Aorta (tissue), 5 donors: ENCODE measurements around the gene RPL37A. TPM values are rescaled to one million over a fixed set of nuclear protein-coding genes. Genes with fewer than 3 reads are reported as not detected.
"Not testable (repeated sequence)": the region's sequence is repeated elsewhere in the genome, so short reads cannot be mapped to it uniquely, and the experiment has no call there.

ENCODE experiments used
- ATAC-seq: fragments of 200-7000 bp; cut with Tn5 transposase; one replicate; pipeline ENCODE4 v1.9.1; 2022; ENCODE audit warnings: moderate library complexity; ENCODE audit not compliant: low FRiP score
- DNase-seq, 2 donors: peaks; one replicate each; pipeline ENCODE4 v3.0.0-alpha.2; 2020
- H3K27ac ChIP-seq, 2 donors: one replicate each; pipeline ENCODE4 v1.5.1; 2013; ENCODE audit warnings: low read length in 2 of 2, mild to moderate bottlenecking in 2 of 2, moderate library complexity in 2 of 2, control low read depth in 1 of 2, inconsistent platforms in 1 of 2, low read depth in 1 of 2
- H3K27me3 ChIP-seq, 2 donors: one replicate each; pipeline ENCODE4 v1.6.1; 2013; ENCODE audit warnings: control low read depth in 1 of 2, low read length in 1 of 2, mild to moderate bottlenecking in 1 of 2, moderate library complexity in 1 of 2; ENCODE audit not compliant: insufficient read depth in 2 of 2, control insufficient read depth in 1 of 2
- H3K36me3 ChIP-seq, 2 donors: one replicate each; pipeline ENCODE4 v1.6.1; 2013; ENCODE audit warnings: control low read depth in 1 of 2, low read length in 1 of 2, mild to moderate bottlenecking in 1 of 2; ENCODE audit not compliant: insufficient read depth in 2 of 2, control insufficient read depth in 1 of 2
- H3K4me1 ChIP-seq, 2 donors: one replicate each; pipeline ENCODE4 v1.6.1; 2013; ENCODE audit warnings: low read length in 2 of 2, control low read depth in 1 of 2, mild to moderate bottlenecking in 1 of 2, moderate library complexity in 1 of 2; ENCODE audit not compliant: insufficient read depth in 2 of 2, control insufficient read depth in 1 of 2
- H3K4me3 ChIP-seq, 2 donors: one replicate each; pipeline ENCODE4 v1.5.1; 2013; ENCODE audit warnings: low read length in 2 of 2, control low read depth in 1 of 2, mild to moderate bottlenecking in 1 of 2
- H3K9me3 ChIP-seq: one replicate; pipeline ENCODE4 v1.6.1; 2013; ENCODE audit warnings: mild to moderate bottlenecking, low read length; ENCODE audit not compliant: control insufficient read depth
- WGBS, 2 donors: extraction: QIAGEN DNeasy Blood & Tissue Kit; methylation state at CpG; one replicate each; pipeline ENCODE4 v1.1.7; 2013; 5-methylcytosine and 5-hydroxymethylcytosine counted together
- intact Hi-C, 2 donors: fragments of 100-400 bp; cut with DNase I; formaldehyde crosslinking; loops; one replicate each; pipeline versions ENCODE4 v1.14.2 to v1.15.0; 2022
- polyA plus RNA-seq, 2 donors: library from polyadenylated mRNA; stranded (reverse); fragments of 200-250 nt; gene quantifications; one replicate each; pipeline ENCODE4 v1.2.3, GENCODE V29; 2013
- total RNA-seq, 2 donors: library from RNA; stranded (reverse); fragmentation: NEBNext Ultra II Directional; extraction: Animal tissue kit (Norgen Biotek cat#: 25700); gene quantifications; one replicate each; pipeline ENCODE4 v1.2.1, GENCODE V29; 2021
- donor health status: healthy with polysubstance abuse.
- donor health status: Bipolar disorder and iron deficiency.
- donor health status: DM: no; HTN: no; CAD: no.
- donor health status: DM: no; HTN: no; CAD: no.
- donor health status: DM: yes; HTN: yes; CAD: no.

The RPL37A gene
- total and polyA plus RNA-seq, 4 donors = 1,684 to 6,118 (median 3,245) TPM

DNA sequence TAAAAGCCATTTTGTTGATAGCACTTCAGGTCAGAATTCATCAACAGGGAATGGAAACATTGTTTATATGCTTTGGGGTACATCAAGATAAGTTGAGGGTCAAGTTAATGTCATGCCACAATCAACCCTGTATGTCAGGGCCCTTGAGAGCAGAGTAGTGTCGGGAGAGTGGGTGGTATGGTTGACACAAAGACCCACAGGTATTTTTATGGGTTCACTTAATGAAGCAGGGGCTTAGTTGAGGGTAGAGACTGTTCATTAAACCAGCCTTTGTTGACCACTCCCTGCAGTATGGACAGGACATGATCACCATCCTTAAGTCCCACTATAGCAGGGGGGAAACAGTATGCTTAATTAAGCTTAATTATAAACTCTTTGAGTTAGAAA is 5.7 kb downstream of the RPL37A start:
- WGBS, 2 donors = 58 to 74% methylated on average over 1 of the region's 1 CpG
- DNase-seq (no peak), ATAC-seq (no peak)
- Histone ChIP-seq H3K4me3 (no peak overlapping the region), H3K9me3 (no peaks in the 10 kb centered on the region), H3K36me3 (peaks cover 0 to 3% of the 10 kb centered on the region in 2 donors), H3K4me1 (no peaks in the 10 kb centered on the region), H3K27me3 (no peaks in the 10 kb centered on the region), H3K27ac (no peak overlapping the region)
- intact Hi-C loops = no loop called here

DNA sequence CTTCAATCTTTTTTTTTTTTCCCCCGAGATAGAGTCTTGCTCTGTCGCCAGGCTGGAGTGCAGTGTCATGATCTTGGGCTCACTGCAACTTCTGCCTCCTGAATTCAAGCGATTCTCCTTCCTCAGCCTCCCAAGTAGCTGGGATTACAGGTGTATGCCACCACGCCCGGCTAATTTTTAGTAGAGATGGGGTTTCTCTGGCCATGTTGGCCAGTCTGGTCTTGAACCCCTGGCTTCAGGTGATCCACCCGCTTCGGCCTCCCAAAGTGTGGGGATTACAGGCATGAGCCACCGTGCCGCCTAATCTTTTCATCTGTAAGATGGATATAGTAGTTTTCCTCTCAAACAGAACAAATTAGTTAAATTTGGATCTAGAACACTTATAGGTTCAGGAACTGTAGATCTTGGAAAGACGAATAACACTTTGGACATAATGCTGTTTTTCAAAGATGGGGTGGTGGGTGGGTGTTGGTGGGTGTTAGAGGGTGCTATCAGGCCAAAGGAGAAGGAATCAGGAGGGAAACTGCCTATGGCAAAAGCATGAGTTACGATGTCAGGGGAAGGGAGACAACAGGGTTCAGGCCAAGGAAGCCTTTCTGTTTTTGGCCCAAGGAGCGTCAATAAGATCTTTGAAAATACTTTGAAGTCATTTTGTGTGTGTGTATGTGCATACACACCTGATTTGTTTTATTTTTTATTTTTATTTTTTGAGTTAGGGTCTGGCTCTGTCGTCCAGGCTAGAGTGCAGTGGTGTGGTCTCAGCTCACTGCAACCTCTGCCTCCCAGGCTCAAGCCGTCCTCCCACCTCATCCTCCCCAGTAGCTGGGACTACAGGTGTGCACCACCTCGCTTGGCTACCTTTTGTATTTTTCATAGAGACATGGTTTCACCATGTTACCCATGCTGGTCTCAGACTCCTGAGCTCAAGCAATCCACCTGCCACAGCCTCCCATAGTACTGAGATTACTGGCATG is 6.8 kb downstream of the RPL37A start:
- Histone ChIP-seq H3K4me3 (no peak overlapping the region), H3K9me3 (no peaks in the 10 kb centered on the region), H3K27ac (no peak overlapping the region), H3K27me3 (no peaks in the 10 kb centered on the region), H3K36me3 (peaks cover 0 to 3% of the 10 kb centered on the region in 2 donors), H3K4me1 (no peaks in the 10 kb centered on the region)
- ATAC-seq = no peak
- 90 to 95% methylated on average over 15 of the region's 15 CpGs for WGBS, 2 donors
- intact Hi-C loops = no loop called here
- DNase-seq = no peak

DNA sequence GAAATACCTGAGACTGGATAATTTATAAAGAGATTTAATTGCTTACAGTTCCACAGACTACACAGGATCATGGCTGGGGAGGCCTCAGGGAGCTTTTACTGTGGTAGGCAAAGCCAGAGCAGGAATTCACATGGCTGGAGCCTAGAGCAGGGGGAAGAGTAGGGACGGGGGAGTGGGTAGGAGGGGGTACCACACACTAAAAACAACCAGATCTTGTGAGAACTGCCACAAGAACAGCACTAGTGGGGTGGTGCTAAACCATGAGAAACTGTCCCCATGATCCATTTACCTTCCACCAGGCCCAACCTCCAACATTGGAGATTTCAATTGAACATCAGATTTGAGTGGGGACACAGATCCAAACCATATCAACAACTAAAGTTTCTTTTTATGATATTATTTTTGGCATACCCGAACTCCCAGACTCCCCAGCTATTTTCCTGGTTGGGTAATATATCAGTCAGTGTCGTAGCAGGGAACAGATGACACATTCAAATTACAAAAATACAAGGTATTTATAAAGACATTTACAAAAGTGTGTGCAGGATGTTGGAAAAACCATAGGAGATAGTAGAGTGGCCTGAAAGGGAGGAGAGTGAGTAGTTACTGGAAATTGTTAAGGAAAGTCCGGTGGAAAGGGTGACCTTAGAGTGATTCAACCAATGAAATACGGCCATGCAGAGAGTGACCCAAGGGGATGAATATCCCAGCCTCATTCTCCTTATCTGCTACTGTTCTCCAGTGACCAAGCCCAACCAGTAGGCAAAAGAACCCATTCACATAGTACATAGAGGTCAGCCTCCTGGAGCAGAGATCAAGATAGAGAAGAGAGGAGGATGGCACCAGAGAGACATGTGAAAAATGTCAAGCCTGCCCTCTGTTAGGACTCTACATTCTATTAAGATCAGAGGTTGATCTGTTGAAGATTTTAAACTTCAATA is 8.8 kb downstream of the RPL37A start:
- no peaks in the 10 kb centered on the region for H3K4me1 ChIP-seq
- H3K9me3 ChIP-seq = no peaks in the 10 kb centered on the region
- H3K27me3 ChIP-seq = no peaks in the 10 kb centered on the region
- DNase-seq (no peak), ATAC-seq (peak; percentile 9)
- intact Hi-C loops = no loop called here
- 54 to 61% methylated on average over 5 of the region's 5 CpGs for WGBS, 2 donors
- no peak overlapping the region for H3K4me3 ChIP-seq
- H3K36me3 ChIP-seq = peaks cover 0 to 2% of the 10 kb centered on the region in 2 donors
- no peak overlapping the region for H3K27ac ChIP-seq

DNA sequence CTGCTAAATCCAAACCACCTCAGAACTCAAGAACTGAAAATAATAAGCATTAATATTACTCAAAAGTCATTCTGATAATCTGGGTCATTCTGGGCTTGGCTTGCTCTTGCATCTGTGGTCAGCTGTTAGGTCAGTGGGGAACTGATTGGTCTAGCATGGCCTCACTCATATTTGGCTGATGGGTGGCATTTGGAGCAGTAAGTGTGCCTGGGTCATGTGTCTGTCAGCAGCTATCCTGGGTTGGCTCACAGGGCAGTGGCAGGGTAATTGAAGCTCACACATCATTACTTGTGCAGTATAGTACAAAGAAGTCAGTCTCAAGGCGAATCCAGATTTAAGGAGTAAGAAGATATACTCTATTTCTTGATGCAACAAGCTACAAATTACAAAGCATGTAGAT is 9.6 kb downstream of the RPL37A start:
- no peak for ATAC-seq
- H3K36me3 ChIP-seq = no peaks in the 10 kb centered on the region
- no peaks in the 10 kb centered on the region for H3K27me3 ChIP-seq
- intact Hi-C loops = no loop called here
- WGBS, 2 donors = 96 to 98% methylated on average over 1 of the region's 1 CpG
- H3K4me1 ChIP-seq = no peaks in the 10 kb centered on the region
- no peak for DNase-seq
- no peak overlapping the region for H3K4me3 ChIP-seq
- H3K9me3 ChIP-seq = no peaks in the 10 kb centered on the region
- H3K27ac ChIP-seq = no peak overlapping the region

DNA sequence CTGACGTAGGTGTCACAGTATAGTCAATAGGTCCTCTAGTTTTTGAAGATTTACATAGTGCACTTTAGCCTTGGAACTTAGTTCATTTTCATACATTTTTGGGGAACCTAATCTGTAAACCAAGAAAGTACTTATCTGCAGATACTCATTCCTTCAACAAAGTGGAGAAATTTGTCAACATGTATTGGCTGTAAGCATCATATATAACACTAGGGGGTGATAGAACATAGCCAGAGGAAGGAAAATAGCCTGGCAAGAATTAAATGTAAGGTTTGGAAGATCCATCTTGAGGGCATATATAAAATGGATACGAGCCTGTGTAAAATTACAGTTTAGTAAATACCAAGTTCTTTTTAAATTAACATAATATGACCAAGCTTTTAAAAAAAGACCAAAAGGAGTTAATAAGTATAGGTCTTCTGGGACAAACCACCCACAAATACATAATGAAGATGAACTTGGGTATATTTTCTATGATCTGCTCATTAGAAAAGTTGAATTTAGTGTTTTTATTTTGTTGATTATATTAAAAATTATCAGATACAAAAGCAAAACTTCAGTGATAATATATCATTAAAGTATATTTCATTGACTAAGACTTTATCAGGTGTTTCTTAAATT is 18.2 kb downstream of the RPL37A start:
- Histone ChIP-seq H3K4me3 (no peak overlapping the region), H3K27me3 (no peaks in the 10 kb centered on the region), H3K4me1 (peaks cover 0 to 4% of the 10 kb centered on the region in 2 donors), H3K36me3 (no peaks in the 10 kb centered on the region), H3K27ac (no peak overlapping the region), H3K9me3 (no peaks in the 10 kb centered on the region)
- WGBS, 2 donors = 37% methylated on average over 2 of the region's 2 CpGs
- intact Hi-C loops = loop anchor here in 1 of 2 donors (1.0 kb wide), 1 partner anchor 149 kb away; no protein-coding TSS in a partner anchor
- no peak for DNase-seq
- peak; percentile 74 for ATAC-seq

DNA sequence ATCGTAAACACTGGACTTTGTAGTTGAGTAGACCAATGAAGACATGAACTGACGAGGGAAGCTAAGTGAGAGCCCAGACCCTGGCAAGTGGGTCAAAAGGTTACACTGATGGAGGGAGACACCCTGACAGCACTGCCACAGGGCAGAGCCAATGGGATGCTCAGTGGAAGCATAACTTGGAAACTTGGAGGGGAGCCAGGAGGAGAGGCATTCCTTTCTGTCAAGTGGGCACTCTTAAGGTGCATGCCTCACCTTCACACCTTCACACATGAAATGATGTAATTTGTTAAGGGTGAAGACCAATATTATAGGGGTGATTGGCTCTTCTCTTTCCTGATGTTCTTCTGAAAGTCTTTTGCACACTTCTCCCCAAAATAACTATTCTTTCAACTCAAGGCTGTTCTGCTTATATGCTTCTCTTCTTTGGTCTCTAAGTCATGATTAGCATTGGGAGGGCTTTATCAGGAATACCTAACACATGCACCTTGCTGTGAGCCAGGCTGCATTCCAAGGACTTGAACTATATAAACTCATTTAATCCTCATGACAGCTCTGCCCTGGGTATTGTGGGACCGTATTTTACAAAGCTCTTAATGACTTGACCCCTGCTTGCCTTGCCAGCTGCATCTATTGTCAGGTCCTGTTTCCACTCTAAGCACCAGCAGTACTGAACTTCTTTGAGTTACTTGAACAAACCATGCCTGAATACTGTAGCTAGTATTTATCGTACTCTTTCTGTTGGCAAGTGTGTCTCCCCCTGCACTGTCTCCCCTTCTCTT is 19.0 kb downstream of the RPL37A start:
- intact Hi-C loops = loop anchor here (1.0 kb wide), 1 partner anchor 149 kb away; no protein-coding TSS in a partner anchor

DNA sequence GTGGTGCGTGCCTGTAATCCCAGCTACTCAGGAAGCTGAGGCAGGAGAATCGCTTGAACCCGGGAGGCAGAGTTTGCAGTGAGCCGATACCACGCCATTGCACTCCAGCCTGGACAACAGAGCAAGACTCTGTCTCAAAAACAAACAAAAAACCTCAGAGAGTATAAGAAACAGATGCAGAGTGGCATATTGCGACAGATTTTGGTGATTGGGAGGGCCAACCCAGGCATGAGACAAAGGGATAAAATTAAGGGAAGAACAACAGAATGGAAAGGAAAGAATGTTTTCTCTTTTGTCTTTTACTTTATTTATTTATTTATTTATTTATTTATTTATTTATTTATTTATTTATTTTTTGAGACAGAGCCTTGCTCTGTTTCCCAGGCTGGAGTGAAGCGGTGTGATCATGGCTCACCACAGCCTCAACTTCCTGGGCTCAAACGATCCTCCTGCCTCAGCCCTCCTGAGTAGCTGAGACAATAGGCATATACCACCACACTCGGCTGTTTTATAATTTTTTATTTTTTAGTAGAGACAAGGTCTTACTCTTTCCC is 20.0 kb downstream of the RPL37A start:
- H3K27me3 ChIP-seq, H3K27ac ChIP-seq, H3K9me3 ChIP-seq, H3K36me3 ChIP-seq, DNase-seq, ATAC-seq, H3K4me1 ChIP-seq, H3K4me3 ChIP-seq: not testable (repeated sequence)
- intact Hi-C loops = loop anchor here in 1 of 2 donors (1.0 kb wide), 1 partner anchor 148 kb away; no protein-coding TSS in a partner anchor
- 83 to 84% methylated on average over 9 of the region's 9 CpGs for WGBS, 2 donors

More for the DNA sequence above, 19.0 kb downstream of the RPL37A start:
- 81 to 85% methylated on average over 4 of the region's 4 CpGs for WGBS, 2 donors
- no peak for ATAC-seq
- H3K4me3 ChIP-seq = no peak overlapping the region
- H3K27me3 ChIP-seq = no peaks in the 10 kb centered on the region
- no peak overlapping the region for H3K27ac ChIP-seq
- no peaks in the 10 kb centered on the region for H3K36me3 ChIP-seq
- no peaks in the 10 kb centered on the region for H3K9me3 ChIP-seq
- no peak for DNase-seq
- H3K4me1 ChIP-seq = peaks cover 0 to 4% of the 10 kb centered on the region in 2 donors
